Suppressor macrophage treated with lipopolysaccharide for 4 hours (primary cell): ENCODE measurements around the gene HES3.
A peak's percentile ranks its signal among the peaks of the same experiment; 100 is the strongest.

ENCODE experiments used
- DNase-seq: peaks from one replicate; pipeline ENCODE4 v3.0.0-alpha.2; 2020

The HES3 gene

DNA sequence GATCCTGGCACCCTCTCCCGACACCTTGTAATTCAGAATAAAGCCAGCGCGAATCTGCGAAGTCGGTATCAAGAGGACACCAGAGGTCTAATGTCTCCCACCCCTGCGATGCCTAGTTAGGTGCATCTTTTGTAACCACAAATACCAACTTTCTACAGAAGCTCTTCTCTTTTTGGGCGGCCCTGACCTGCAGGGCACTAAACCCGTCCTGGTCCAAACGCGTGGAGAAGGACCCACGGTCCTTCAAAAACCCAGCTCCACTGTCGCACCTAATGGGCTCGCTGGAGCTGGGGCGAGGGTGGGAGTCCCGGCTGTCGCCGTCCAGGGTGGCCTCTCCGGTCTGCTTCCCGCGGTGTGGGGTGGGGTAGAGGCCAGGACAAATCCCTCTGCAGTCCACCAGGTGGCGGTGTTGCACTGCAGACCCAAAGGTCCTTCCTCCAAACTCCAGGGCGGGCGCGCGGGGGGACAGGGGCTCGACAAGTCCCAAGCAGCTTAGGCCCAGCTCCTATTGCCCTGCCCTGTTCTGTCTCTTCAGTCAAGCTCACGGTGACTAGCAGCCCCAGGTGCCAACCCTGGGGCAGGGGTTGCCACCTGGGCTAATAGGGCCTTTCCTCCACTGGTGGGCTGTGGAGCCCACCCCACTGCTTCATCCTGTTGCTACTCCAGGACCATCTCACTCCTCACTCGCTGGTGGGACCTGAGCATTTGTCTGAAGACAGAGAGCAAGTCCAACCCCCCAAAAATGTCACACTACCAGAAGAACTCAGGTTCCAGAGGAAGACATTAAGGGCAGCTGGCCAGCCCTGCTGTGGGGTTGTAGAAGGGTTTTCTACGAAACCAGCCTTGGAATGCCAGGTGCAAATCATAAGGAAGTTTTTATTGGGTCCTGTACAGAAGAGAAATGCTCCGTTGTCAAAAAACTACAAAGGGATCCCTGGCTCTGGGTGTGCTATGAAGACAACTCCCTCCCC, 2.8 kb downstream of the HES3 start:
- DNase-seq = peak; percentile 80

DNA sequence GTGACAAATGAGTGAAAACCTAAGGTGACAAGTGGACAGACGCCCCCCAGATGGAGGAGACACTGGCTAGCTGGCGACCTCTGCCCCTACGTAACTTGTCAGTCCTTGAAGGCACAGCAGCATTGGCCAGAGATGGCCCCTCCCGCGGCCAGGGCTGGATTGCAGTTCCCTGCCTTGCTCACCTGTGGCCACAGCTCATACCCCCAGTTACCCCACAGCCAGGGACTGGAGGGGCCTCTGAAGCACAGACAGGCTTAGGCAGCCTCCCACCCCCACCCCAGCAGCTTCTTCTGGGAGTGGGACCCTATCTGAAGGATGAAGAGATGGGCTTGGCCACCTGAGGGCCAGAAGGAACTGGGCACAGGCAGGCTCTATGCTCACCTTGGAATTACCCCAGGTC, 3.7 kb downstream of the HES3 start:
- DNase-seq = no peak

DNA sequence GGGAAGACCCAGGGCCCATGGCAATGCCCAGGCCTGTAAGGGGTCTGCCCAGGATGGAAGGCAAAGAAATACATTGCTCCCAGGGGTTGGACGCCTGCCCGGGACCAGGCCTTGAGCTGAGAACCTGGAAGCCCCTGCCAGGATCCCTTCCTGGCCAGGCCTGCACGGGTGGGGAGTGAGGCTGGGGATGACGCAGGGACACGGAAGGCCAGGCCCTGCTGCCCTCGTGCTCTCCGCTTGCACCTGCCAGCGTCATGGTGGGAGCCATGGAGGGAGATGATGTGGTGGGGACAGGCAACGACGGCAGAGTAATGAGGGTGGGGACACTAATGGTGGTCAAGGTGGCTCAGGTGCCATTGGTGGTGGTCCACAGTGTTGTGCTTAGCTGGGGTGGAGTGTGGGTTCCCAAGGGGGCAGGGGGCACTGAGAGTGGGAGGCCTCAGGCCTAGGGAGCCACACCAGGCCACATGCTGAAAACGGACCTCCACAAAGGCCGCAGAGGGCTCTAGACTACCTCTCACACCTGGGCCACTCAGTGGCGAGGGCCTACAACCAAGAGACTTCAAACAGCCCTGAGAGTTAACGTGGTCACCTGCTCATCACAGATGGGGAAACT, 4.3 kb downstream of the HES3 start:
- DNase-seq = no peak

DNA sequence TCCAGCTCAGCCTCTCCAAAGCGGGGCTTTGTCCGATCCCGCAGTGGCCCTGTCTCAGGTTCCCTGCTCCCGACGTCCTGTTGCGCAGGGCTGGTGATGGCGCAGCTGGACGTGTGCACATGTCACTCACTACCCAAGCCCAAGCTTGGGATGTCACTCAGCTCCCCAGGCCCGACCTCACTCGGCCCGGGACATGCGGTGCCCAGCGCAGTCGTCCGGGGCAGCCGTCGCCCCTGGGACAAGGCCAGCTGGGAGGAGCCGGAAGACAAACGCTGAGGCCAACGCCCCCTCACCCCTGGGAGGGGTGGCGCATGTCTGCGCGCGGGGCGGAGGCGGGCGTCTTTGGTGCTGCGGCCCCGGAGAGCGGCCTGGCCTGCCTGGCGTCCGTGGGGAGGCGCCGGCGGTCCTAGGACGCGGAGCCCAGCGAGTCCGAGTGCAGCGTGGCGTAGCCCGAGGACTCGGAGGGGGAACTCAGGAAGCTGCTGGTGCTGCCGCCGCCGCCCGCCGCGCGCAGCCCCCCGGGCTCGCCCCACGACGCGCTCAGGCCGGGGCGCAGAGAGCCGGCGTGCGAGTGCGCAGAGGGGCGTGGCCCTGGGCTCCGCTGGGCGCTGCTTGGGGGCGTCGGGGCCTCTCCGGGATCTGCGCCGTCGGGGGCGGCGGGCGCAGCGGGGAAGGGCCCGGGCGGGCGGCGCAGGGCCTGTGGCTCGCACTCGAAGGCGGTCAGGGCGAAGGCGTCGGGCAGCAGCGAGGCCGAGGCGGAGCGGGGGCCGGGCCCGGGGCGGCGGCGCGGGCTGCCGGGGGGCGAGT, 5.2 kb downstream of the HES3 start:
- peak; percentile 40 for DNase-seq

DNA sequence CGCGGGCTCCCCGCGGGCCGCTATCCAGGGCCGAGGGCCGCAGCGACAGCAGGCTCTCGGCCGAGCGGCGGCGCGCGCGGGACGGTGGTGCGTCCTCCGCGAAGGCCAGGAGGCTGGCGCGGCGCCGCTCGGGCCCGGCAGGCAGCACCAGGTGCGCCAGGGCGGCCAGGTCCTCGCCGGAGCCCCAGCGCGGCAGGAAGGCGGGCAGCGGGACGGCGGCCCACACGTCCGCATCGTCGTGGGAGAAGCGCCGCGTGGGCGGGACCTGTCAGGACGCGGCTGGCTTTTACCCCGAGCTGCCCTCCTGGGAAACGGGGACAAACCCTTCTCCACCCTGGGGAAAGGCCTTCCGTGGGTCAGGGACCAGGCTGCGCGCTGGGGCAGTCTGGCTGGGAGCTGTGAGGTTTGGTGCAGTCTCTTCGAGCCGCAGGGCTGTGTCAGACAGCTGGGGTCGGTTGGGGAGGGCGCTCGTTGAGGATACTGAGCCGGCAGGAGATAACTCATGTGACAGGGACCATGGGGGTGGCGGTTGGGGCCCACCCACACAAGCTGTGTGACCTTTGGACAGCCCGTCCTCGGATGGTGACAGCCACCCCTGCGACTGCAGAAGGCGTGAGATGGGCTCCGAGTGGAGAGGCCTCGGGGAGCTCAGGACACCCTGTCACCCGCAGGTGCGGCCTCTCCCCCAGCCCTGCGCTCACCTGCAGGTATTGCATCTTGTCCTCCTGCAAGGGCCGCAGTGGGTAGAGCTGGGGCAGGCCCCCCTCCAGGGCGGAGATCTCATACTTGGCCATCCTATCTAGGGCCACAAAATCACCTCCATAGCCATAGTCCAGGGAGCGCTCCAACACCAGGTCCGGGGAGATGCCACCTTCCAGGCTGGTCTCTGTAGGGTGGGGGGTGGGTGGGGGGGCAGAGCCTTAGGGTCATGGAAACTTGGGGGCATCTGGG, 6.0 kb downstream of the HES3 start:
- DNase-seq = no peak

DNA sequence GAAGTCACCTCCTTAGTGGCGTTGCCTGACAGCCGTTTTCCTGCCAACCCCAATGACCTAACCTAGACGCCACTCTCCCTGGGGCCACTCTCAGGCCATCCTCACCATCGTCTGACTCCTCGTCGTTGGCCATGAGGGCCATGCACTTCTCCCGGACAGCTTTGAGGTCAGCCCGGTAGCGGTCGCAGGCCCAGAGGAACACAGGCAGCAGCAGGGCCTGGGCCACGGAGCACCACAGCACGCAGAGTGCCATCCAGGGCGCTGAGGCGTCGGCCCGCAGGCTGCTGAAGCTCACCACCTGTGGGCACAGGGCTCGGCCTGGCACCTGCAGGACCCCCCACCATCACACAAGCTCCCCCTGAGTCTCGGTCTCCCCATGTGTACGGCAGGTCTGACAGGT, 7.3 kb downstream of the HES3 start:
- DNase-seq = no peak

DNA sequence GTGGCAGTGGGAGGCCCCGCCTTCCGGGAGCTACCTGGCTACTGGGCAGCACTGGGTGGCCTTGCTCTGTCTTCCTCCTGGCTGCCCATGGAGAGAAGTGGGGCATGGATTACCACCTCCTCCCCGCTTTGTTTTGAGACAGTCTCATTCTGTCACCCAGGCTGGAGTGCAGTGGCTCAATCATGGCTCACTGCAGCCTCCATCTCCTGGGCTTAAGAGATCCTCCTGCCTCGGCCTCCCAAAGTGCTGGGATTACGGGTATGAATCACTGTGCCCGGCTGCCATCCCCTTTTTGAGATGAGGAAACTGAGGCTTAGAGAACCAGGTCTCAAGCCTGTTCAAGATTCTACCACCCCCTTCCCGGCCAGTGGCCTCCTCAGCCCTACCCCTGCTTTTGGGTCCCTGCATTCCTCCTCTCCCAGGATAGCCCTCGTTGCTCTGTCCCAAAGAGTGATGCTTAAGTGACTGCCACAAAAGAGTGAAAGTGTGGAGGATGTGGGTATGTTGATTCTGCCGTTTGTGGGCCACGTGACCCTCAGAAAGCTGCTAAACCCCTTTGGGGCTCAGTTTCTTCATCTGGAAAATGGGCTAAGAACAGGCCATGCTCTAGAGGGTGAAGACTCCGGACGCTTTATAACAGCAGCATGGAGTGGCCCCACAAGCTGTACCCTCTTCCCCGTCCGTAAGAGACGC, 7.8 kb downstream of the HES3 start:
- no peak for DNase-seq

DNA sequence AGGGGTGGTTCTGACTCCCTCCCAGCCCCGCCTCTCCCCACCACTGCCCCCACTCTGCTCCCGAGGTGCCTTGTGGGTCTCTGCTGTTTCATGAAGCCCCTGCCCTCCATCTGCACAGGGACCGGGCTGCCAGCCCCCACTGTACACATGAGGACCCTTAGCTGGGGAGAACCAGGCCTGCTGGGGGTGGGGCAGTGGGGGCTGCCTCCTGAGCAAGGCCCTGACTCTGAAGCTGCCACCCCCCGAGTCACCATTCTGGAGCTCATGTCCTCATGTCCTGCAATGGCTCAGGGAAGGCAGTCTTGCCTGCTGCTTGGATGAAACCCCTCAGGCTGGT, 8.4 kb downstream of the HES3 start:
- DNase-seq = no peak

DNA sequence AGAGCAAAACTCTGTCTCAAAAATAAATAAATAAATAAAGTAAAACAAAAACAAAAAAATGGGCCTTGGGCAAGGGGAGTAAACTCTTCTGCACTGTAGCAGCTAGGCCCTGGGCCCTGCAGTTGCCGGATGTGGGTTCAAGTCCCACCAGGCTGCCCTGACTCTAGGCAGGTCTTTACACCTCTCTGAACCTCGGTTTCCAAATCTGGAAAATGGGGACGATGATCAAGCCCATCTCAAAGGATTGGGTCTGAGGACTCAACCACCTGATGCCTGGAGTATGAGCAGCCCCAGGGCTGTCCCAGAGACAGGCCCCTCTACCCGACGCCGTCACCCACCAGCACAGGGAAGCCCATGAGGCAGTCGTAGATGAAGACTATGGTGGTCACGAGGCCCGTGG, 9.4 kb downstream of the HES3 start:
- no peak for DNase-seq

DNA sequence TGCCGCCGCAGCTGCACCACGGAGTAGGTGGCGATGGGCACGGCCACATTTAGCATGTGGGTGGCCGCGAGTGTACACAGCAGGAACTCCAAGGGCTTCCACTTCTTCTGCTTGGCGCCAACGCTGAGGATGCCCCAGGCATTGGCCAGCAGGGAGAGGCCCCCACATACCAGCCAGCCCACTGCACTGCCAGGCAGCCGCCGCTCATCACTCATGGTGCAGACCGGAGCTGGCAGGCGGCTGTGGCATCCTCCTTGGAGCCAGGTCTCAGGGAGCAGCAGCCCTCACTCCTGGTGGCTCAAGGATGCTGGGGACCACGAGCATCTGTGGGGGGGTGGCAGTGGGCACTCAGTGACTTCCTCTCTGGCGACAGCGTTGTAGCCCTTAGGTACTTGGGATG, 10.7 kb downstream of the HES3 start:
- no peak for DNase-seq

DNA sequence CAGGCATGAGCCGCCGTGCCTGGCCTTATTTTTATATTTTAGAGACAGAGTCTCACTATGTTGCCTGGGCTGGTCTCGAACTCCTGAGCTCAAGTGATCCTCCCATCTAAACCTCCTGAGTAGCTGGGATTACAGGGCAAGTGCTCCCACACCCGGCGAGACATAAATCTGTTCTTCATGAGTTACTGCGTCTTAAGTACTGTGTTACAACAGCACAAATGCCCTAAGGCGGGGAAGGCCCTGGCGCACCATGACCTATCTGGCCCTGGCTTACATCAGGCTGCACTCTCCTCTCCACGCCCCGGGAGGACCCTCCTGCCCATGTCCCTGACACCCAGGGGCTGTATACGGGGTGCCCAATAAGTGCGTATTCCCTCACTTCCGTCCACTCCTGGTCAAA, 12.7 kb downstream of the HES3 start:
- DNase-seq = no peak

DNA sequence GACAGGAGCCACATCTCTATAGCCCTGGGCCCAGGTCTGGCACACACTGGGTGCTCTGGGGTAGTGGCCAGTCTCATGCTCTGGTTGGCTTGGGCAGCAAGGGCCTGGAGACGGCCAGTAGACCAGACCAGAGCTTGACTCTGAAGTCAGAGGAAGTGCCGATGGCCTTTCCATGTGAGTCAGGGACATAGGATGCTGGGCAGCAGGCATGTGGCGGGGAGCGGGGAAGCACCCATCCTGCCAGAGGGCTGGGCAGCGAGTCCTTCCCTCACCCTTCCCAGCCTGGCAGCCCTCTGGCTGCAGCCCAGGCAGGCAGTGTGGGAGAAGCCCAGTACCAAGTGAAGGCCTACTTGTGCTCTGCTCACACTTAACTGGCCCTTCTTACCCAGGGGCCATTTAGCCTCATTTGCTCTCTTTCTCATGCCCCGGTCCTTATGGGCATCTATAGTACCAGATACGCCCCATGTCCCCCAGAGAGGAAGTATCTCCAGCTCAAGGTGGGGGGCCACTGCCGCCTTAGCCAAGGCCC, 13.6 kb downstream of the HES3 start:
- DNase-seq = no peak

DNA sequence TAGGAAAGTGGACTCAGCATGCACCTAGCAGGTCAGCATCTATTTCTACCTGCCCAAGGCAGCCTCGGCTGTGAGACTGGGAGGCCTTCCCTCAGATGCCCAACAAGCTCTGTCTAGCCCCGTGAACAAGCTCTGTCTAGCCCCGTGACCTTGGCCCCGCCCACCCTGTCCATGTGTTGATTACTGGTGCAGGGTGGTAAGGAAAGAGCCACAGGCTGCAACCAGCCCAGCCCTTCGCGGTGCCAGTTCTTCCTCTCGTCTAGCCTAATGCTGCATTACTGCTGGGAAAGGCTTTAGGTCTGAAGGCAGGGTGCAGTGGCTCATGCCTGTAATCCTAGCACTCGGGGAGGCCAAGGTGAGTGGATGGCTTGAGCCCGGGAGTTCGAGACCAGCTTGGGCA, 14.7 kb downstream of the HES3 start:
- no peak for DNase-seq

DNA sequence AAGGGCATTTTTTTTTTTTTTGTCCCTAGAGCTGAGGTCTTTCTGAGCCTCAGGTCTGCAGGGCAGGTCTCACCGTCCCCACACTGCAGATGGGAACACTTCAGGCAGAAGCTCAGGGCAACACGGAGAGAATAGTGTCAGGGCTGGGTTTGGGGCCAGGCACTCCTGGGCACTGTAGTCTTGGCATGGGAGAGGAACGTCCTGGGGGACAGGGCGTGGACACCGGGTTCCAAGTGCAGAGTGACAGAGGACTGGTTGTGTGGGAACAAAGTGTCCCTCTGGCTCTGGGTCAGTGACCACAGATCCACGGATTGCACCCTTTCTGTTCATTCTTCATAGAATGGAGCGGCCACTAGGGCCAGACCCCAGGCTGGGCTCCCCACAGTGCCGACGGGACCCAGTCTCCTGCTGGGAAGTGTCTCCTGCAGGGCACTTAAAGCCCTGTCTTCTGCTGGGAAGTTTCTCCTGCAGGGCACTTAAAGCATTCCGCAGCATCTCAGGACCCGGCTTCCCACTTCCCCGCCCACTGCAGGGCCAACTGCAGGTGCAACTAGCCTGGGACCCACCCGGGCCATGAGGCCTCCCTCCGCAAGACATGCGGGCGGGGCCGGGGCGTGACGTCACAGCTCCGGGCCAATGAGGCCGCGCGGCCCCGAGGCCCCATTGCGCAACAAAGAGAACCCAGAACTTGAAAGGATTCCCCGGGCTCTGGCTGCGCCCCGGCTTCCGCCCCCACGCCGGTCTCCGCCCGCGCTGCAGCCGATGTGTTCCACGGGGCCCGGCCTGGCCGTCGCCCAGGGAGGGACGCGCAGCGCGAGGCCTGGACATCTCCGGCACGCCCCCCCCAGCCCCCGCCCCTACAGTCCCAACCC, 15.7 kb downstream of the HES3 start:
- DNase-seq = peak; percentile 85

DNA sequence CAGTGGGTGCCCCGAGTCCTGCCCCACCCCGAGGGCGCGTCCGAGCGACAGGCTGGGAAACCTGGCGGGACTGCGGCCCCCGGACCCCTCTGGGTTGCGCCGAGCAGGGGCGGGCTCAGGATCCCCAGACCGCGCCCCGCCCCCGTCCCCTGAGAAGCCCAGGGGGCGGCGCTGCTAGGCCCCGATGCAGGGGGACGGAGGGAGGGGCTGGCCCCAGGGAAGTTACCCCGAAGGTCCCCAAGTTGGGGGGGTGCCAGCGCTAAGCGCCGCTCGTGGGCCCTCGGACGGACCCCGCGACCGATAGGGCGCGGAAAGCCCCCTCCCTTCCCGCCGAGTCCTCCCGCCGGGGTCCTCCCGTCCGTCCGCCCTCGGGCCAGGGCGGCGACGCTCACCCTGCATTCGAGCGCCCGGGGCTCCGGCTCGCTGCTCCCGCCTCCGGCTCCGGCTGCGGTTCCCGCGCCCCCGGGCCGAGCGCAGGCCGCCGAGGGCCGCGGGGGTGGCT, 16.5 kb downstream of the HES3 start:
- no peak for DNase-seq

DNA sequence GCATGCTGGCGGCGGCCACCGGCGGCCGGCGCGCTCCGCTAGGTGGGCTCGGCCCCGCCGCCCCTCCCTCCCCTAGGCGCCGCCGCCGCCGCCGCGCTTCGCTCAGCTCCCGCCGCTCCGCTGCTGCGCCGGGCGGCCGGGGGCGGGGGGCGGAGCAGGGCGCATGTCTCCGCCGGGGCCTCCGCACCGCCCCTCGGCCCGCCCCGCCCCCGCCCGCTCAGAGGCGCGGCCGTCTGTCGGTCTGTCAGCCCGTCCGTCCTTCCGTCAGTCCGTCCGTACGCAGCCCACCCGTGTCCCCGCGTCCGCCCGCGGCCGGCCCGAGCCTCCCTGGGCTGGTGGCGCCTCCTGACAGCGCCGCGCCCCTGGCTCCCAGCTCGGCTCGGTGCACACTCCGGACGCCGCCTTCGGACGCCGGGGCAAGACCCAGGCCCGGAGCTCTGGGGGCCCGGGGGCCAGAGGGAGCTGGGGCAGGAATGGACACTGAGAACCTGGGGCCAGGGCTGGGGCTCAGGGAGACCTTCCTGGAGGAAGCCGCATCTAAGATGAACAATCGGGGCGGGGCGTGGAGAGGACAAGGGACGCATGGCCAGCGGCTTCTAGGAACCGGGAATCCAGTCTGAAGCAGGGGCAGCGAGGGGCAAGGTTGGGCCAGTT, 17.1 kb downstream of the HES3 start, which contains the start of gene GPR153:
GPR153 (minus strand) TSS at position 138 of the 654 bp plus-strand sequence. CDS start 6,193 bp downstream, outside the sequence.
- peak; percentile 67 for DNase-seq

DNA sequence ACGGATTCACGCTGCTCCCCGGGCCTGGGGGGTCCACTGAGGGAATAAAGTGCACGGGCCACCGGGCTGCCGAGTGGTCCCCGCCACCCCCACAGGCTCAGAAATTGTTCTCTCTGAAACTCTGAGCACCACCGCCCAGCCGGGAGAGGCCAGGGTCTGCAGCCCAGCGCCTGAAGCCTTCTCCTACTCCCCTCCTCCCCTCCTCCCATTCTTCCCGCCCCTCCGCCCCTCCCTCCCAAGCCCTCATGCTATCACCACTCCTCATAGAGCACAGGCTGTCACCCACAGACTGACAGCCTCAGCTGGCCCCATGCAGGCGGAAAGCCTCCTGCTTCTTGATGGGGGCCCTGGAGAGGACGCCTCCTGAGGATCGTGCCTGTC, 17.6 kb downstream of the HES3 start:
- DNase-seq = no peak

DNA sequence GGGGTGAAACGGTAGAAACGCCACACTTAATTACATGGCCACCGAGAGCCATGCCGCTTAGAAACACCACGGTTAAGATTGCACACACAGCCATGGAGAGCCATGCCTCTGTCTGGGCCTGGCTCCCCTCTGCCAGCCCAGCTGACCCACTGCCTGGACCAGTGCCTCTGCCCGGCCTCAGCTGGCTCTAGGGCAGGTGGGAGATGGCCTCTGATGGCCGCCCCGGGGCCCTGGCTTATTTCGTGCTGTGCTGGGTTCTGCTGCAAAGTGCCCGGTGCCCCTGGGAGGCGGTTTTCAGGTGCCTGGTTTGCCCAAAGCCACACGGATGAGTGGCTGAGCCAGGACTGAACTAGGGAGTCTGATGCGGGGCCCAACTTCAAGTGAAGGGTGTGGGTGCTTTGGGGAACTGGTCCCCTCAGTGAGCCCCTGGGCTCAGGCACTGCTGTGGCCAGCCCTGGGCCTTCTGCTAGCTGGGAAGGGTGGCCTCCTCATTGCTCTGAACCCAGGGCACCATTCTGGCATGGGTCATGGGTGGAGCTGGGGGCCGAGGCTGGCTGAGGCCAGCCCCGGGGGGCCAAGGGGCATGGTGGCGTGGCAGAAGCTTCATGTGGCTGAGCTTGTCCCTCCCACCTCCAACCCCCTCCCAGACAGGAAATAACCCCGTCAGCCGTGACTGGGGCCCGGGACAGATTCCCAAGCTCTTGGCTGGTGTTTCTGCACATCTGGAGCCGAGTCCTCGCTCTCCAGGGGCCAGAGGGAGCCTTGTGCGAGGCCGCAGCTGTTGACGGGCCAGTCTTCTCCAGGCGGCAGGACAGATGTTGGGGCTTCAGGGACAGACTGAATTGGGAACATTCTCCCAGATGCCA, 18.8 kb downstream of the HES3 start:
- no peak for DNase-seq

DNA sequence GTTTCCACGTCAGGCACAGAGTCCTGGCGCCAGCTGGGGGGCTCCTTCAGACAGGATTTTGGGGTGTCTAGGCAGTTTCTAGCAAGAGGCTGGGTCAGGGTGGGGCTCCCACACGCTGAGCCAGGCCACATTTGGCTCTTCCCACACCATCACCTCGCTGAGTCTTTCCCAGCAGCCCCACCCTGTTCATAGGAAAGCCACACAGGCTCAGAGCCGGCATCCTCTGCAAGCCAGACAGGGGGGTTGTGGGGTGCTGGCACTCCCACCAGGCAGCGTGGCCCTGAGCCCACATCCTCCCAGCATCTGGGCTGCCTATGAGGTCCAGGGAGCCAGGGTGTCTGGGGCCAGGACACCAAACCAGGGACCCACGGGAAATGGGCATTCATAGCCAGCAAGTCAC, 19.7 kb downstream of the HES3 start:
- DNase-seq = no peak
